ENCODE results near the gene ENTPD7. TPM values are rescaled to one million over a fixed set of nuclear protein-coding genes. Genes with fewer than 3 reads are reported as not detected.

ENTPD7 gene
- total RNA-seq, 1 experiment from 2014 or later = 14.5 TPM

DNA sequence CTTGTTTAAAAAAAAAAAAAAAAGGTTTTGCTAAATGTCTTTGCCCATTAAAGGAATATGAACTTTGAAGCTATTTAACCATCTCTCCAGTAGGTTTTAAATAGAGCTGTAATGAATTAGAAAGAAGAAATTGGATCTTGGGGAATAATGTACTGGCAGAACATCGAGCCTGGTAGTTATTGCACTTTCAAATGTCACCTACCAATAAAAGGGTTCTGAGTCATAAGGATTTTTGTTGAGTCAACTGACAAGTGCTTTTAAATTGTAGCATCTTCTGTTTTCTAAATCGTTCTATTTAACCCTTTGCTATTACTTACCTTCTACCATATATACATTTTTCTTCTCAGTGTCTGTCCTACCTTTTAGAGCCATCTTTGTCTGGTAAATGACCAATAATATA lies 83.4 kb downstream of the ENTPD7 start:
- no peaks in the 10 kb centered on the region for H3K9me3 ChIP-seq (ENCODE audit: control insufficient read depth, low read depth, low read length)
- H3K9ac ChIP-seq (ENCODE audit: extremely low read depth, insufficient read length, low read length) = no peak overlapping the region
- no peak overlapping the region for H2AFZ ChIP-seq (ENCODE audit: low read length)
- Mint-ChIP-seq H3K36me3 (ENCODE audit: insufficient read depth in 1 of 3, low read depth in 3 of 3) (peaks cover 41 to 84% (median 80%) of the 10 kb centered on the region in 3 experiments), H3K27ac (no peak overlapping the region), H3K27me3 (ENCODE audit: low read depth) (no peaks in the 10 kb centered on the region), H3K9me3 (peaks cover 3 to 7% of the 10 kb centered on the region in 2 experiments; a peak in 2 of 5 replicates), H3K4me3 (no peak overlapping the region), H3K4me1 (no peaks in the 10 kb centered on the region)
- H2AK5ac ChIP-seq (ENCODE audit: insufficient read length, low read length) = no peak overlapping the region
- DNase-seq = no peak
- H3K4me1 ChIP-seq (ENCODE audit: insufficient read depth, low read length) = no peaks in the 10 kb centered on the region
- H3K23me2 ChIP-seq (ENCODE audit: insufficient read length, low read depth, low read length, poor library complexity, severe bottlenecking) = no peaks in the 10 kb centered on the region
- H4K20me1 ChIP-seq (ENCODE audit: control insufficient read depth, insufficient read depth, insufficient read length) = no peaks in the 10 kb centered on the region
- no peak overlapping the region for H3K23ac ChIP-seq (ENCODE audit: insufficient read length, low read depth, low read length)
- no peak overlapping the region for H2BK120ac ChIP-seq (ENCODE audit: low read depth, low read length, poor library complexity, severe bottlenecking)
- no CpG with 5 or more reads among the region's 2 CpGs for WGBS (ENCODE audit: extremely low coverage, insufficient read length, low lambda C conversion rate)
- no peaks in the 10 kb centered on the region for H3K79me2 ChIP-seq (ENCODE audit: insufficient read depth, low read length)
- H2BK20ac ChIP-seq (ENCODE audit: low read depth, low read length, poor library complexity, severe bottlenecking) = no peak overlapping the region
- no peak overlapping the region for H3K18ac ChIP-seq (ENCODE audit: insufficient read length, low read depth, low read length)
- no peak overlapping the region for H4K8ac ChIP-seq (replicated peaks; ENCODE audit: insufficient read length, low read depth, low read length)
- no peak overlapping the region for H3K14ac ChIP-seq (ENCODE audit: insufficient read depth, low read length)
- no peaks in the 10 kb centered on the region for H3K79me1 ChIP-seq (ENCODE audit: insufficient read depth, low read depth, low read length, poor library complexity, severe bottlenecking)
- no peak overlapping the region for H4K5ac ChIP-seq (ENCODE audit: insufficient read length, low read depth, low read length)
- H3K4ac ChIP-seq (ENCODE audit: low read depth, low read length) = no peak overlapping the region
- H2BK5ac ChIP-seq (ENCODE audit: insufficient read length, low read length) = no peak overlapping the region
- H3K4me2 ChIP-seq (ENCODE audit: insufficient read depth, insufficient read length, low read length) = no peak overlapping the region
- H3T11ph ChIP-seq (ENCODE audit: low read length) = no peak overlapping the region
- no peaks in the 10 kb centered on the region for H3K27me3 ChIP-seq (ENCODE audit: insufficient read depth, low read length)
- no peak overlapping the region for H2BK15ac ChIP-seq (ENCODE audit: low read depth, low read length)
- TF ChIP-seq, protein P1, sequence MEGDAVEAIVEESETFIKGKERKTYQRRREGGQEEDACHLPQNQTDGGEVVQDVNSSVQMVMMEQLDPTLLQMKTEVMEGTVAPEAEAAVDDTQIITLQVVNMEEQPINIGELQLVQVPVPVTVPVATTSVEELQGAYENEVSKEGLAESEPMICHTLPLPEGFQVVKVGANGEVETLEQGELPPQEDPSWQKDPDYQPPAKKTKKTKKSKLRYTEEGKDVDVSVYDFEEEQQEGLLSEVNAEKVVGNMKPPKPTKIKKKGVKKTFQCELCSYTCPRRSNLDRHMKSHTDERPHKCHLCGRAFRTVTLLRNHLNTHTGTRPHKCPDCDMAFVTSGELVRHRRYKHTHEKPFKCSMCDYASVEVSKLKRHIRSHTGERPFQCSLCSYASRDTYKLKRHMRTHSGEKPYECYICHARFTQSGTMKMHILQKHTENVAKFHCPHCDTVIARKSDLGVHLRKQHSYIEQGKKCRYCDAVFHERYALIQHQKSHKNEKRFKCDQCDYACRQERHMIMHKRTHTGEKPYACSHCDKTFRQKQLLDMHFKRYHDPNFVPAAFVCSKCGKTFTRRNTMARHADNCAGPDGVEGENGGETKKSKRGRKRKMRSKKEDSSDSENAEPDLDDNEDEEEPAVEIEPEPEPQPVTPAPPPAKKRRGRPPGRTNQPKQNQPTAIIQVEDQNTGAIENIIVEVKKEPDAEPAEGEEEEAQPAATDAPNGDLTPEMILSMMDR (conservative IDR thresholded peaks at IDR 0.05) = no peak
- no peak overlapping the region for H2BK12ac ChIP-seq (ENCODE audit: insufficient read length, low read depth, low read length)
- H3K56ac ChIP-seq (ENCODE audit: insufficient read length, low read depth, low read length) = no peak overlapping the region
- H3K27ac ChIP-seq (ENCODE audit: insufficient read length, low read depth, low read length) = no peak overlapping the region
- H4K91ac ChIP-seq (ENCODE audit: insufficient read length, low read depth, low read length) = no peak overlapping the region
